ENCODE measurements around the gene OR2L3.

DNA sequence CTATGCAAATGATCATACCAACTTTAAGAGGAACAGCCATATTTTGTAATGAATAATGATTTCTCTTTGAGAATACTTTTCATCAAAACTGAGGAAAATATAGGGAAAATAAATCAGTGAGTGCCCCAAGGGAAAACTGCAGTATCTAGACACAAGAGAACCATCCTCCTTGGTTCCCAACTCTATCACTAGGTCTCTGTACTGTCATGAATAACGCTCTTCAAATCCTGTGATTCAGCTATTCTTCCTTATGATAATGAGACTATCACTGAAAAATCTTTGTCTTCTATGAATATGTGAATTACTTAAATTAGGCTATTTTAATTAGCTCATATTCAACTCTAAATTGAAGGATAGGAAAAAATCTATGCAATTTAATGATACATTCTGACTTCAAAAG lies 30.8 kb upstream of the OR2L3 start:
- TF ChIP-seq CTCF (IDR thresholded peaks at IDR 0.05), result no peak
- no peak for TF ChIP-seq POLR2AphosphoS5 (IDR thresholded peaks at IDR 0.05)
- no peak for TF ChIP-seq EP300 (IDR thresholded peaks at IDR 0.05)
- TF ChIP-seq POLR2A (IDR thresholded peaks at IDR 0.05), result no peak

Measured in sigmoid colon (tissue), 4 donors.